Measurements from ENCODE around the gene CD177. TPM values are rescaled to one million over a fixed set of nuclear protein-coding genes. Genes with fewer than 3 reads are reported as not detected.

The CD177 gene
- total and polyA plus RNA-seq, 2 donors (not counting 3 experiments of a cell fraction or from before 2014, with no cell fraction given): 0.18 TPM; not detected in 1

GRCh38 chr19:43362179-43362578, 8.7 kb downstream of the CD177 start:
- Histone ChIP-seq H3K4me2 (ENCODE audit: insufficient read depth, low read length) (no peak overlapping the region), H3K9ac (replicated peaks; ENCODE audit: extremely low read depth, insufficient read depth, low read length) (no peak overlapping the region), H3K9me1 (replicated peaks; ENCODE audit: control insufficient read depth, extremely low read depth, insufficient read depth, low read length) (no peaks in the 10 kb centered on the region), H3K36me3 (ENCODE audit: control insufficient read depth in 2 of 2, extremely low read depth in 1 of 2, insufficient read depth in 2 of 2, low read length in 2 of 2) (no peaks in the 10 kb centered on the region), H2AFZ (ENCODE audit: low read depth, low read length) (no peak overlapping the region), H3K4me1 (ENCODE audit: control insufficient read depth, extremely low read depth, insufficient read depth, low read length) (no peaks in the 10 kb centered on the region), H3K9me3 (replicated peaks; ENCODE audit: control insufficient read depth, insufficient read depth, low read length) (no peaks in the 10 kb centered on the region), H3K27ac (ENCODE audit: insufficient read depth, low read depth, low read length) (no peak overlapping the region), H3K27me3 (ENCODE audit: control insufficient read depth in 2 of 2, insufficient read depth in 2 of 2, low read length in 2 of 2) (no peaks in the 10 kb centered on the region), H4K20me1 (replicated peaks; ENCODE audit: control insufficient read depth, extremely low read depth, insufficient read depth, low read length) (no peaks in the 10 kb centered on the region), H3K79me2 (ENCODE audit: control insufficient read depth, insufficient read depth, low read length) (no peaks in the 10 kb centered on the region), H3K4me3 (replicated peaks in 1 of 3; ENCODE audit: insufficient read depth in 1 of 3, low read depth in 1 of 3, low read length in 3 of 3) (no peak overlapping the region)
- ChIA-PET CTCF (no interaction called here), POLR2A (no interaction called here)
- intact Hi-C loops (cut with micrococcal nuclease) (no loop called here), dilution Hi-C loops (cut with MboI; ENCODE audit: extremely low pct_ligation_motif_present, low sequenced_read_pairs) (no loop called here)
- TF ChIP-seq MYC (IDR thresholded peaks at IDR 0.05; ENCODE audit: low read depth, low read length) (no peak), POLR2AphosphoS5 (IDR thresholded peaks at IDR 0.05; ENCODE audit: insufficient read depth, low read depth, low read length) (no peak), FOS (IDR thresholded peaks at IDR 0.05; ENCODE audit: borderline replicate concordance, insufficient read depth, low read length) (no peak), JUN (IDR thresholded peaks at IDR 0.05; ENCODE audit: borderline replicate concordance, insufficient read depth, insufficient read length, low read depth) (no peak), EZH2 (IDR thresholded peaks at IDR 0.05; ENCODE audit: borderline replicate concordance, low read depth, low read length, severe bottlenecking) (no peak), CTCF (IDR thresholded peaks at IDR 0.05; ENCODE audit: extremely low read depth in 1 of 2, insufficient read depth in 1 of 2, low read depth in 1 of 2, low read length in 2 of 2) (no peak), MAX (IDR thresholded peaks at IDR 0.05; ENCODE audit: insufficient read depth, insufficient read length) (no peak), GATA2 (IDR thresholded peaks at IDR 0.05; ENCODE audit: insufficient read depth, insufficient read length, low read depth, low read length) (no peak), POLR2A (IDR thresholded peaks at IDR 0.05; ENCODE audit: low read depth, low read length) (no peak)
- no TSS peak for BruUV-seq (replicated peaks)
- no peak for DNase-seq (ENCODE audit: low read depth, low spot score)
- no peak for FAIRE-seq
